ENCODE measurements around the gene TRIM14. TPM values are rescaled to one million over a fixed set of nuclear protein-coding genes. Genes with fewer than 3 reads are reported as not detected.

Gene TRIM14
- total RNA-seq, 6 experiments from 2014 or later: 34.6 to 38.2 (median 36.0) TPM

DNA sequence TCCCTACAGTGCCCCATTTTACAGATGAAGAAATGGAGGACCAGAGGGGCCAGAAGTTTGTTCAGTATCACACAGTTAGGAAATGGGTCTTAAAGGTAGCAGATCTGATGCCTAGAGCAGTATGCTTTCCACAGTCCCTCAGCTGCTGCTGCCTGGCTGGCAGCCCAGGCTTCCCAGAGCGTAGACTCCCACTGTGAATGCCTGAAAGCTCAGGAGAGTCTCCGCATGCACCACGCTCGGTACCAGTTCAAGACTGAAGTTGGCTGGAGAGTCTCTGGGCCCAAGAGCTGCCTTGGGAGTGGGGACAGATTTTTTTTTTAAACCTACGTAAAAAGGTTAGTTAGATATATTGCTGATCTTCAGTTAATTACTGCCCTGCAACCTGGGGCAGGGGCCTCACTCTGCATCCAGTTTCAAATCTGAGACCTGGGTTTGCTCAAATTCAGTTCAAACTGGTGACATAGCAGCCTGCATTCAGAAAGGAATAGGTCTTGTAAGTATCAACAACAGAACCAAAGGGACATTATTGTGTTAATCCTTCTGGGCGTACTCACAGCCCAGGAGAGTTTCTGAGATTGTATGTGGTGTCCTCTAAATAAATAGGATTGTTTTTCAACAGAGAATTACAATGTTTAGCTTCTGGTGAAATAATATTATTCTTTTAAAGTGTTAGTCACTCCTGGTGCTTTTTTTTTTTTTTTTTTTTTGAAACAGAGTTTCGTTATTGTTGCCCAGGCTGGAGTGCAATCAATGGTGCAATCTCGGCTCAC is 54.2 kb downstream of the TRIM14 start:
- Mint-ChIP-seq H3K27ac (no peak overlapping the region), H3K36me3 (ENCODE audit: low read depth) (peaks cover 38% of the 10 kb centered on the region), H3K27me3 (ENCODE audit: insufficient read depth) (no peaks in the 10 kb centered on the region; the same call in 1 of the 2 replicates), H3K4me1 (ENCODE audit: low read depth) (peaks cover 10% of the 10 kb centered on the region), H3K9me3 (no peaks in the 10 kb centered on the region), H3K4me3 (no peak overlapping the region)
- DNase-seq: no peak
- TF ChIP-seq, protein P1, sequence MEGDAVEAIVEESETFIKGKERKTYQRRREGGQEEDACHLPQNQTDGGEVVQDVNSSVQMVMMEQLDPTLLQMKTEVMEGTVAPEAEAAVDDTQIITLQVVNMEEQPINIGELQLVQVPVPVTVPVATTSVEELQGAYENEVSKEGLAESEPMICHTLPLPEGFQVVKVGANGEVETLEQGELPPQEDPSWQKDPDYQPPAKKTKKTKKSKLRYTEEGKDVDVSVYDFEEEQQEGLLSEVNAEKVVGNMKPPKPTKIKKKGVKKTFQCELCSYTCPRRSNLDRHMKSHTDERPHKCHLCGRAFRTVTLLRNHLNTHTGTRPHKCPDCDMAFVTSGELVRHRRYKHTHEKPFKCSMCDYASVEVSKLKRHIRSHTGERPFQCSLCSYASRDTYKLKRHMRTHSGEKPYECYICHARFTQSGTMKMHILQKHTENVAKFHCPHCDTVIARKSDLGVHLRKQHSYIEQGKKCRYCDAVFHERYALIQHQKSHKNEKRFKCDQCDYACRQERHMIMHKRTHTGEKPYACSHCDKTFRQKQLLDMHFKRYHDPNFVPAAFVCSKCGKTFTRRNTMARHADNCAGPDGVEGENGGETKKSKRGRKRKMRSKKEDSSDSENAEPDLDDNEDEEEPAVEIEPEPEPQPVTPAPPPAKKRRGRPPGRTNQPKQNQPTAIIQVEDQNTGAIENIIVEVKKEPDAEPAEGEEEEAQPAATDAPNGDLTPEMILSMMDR (IDR thresholded peaks at IDR 0.05): no peak

DNA sequence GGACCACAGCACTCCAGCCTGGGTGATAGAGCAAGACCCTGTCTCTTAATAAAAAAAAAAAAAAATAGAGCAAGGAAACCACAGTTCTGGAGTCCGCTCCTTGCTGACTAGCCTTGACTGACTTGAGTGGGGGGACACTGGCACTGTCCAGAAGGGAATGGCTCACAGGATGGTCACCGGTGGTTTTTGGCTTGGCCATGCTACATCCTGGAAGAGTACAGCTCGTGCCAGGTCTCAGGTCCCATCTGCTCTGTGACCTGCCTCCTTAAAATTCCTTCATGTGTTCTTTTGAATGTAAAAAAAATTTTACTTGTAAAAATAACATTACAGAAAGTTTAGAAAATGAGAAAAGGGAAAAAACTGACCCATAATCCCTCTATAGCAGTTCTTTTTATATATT is 56.9 kb downstream of the TRIM14 start:
- Mint-ChIP-seq H3K9me3 (no peaks in the 10 kb centered on the region), H3K4me3 (no peak overlapping the region), H3K27me3 (ENCODE audit: insufficient read depth) (no peaks in the 10 kb centered on the region; the same call in none of the 2 replicates), H3K36me3 (ENCODE audit: low read depth) (peaks cover 41% of the 10 kb centered on the region), H3K27ac (no peak overlapping the region), H3K4me1 (ENCODE audit: low read depth) (peaks cover 25% of the 10 kb centered on the region)
- no peak for DNase-seq
- TF ChIP-seq, protein P1 (IDR thresholded peaks at IDR 0.05): no peak

DNA sequence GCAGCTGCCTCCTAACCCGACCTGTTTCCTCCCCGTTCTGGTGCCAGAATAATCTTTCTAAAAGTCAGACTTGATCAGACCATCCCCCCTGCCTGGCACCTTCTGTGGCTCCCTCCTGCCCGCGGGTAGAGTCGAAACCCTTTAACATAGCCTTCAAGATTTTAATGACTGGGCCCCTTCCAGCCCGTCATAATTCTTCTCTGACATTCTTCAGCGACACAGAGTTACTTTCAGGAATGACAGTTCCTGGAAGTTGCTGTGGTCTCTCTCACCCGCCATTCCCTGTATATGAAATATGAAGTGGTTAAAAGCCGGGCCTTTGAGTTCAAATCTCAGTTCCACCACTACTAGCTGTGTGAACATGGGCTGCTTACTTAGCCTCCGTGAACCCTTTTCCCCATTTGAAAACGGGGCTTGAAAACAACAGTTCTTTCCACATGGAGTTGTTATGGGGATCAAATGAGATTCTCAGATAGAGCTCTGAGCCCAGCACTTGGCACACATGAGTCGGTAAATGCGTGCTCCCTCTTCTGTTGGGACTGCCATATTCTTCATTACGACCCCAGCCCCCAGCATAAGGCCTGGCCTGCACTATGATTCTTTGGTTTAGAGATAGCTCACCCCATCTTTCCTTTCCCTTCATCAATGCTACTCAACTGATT is 61.8 kb downstream of the TRIM14 start:
- DNase-seq: no peak
- Mint-ChIP-seq H3K4me3 (peak overlapping the region; percentile 100), H3K4me1 (ENCODE audit: low read depth) (peaks cover 32% of the 10 kb centered on the region), H3K9me3 (no peaks in the 10 kb centered on the region), H3K36me3 (ENCODE audit: low read depth) (peaks cover 13% of the 10 kb centered on the region; the same call in 1 of the 2 replicates), H3K27ac (peak overlapping the region; percentile 98), H3K27me3 (ENCODE audit: insufficient read depth) (peaks cover 3% of the 10 kb centered on the region)
- TF ChIP-seq, protein P1 (IDR thresholded peaks at IDR 0.05): no peak

DNA sequence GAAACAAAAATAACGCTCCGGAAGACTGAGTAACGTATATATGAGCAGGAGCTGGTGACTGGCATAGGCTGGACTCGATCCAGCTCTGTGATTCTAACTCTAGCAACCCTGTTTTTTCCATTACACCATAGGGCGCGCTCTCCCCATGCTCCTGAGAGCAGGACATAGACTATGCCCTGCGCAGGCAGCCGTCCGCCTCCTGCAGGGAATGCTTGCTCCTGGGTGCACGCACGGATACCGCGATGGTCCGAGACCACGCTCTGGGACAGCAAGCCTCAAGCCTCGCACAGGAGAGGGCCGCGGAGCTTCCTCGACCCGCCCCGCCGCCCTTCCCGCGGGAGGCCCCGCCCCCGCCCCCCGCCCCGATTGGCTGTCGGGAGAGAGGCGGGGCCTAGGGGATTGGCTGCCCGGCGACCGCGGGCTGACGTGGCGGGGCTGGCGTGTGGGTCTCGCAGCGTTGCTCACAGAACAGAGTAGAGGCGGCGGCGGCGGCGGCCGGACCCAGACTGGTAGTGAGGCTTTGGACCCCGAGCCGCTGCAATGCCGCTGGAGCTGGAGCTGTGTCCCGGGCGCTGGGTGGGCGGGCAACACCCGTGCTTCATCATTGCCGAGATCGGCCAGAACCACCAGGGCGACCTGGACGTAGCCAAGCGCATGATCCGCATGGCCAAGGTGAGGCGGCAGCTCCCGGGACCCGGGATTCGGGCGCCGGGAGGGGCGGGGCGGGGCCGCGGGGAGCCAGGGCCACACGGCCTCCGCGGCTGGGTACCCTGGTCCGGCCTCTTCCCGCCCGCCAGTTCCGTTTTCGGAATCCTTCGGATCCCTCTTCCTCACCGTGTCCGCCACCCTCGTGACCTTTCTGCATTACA is 62.5 kb downstream of the TRIM14 start, which contains the start of gene NANS:
NANS (plus strand) TSS at position 464 of the 869 bp plus-strand sequence; CDS start at position 541, 77 bp downstream.
- Mint-ChIP-seq H3K4me1 (ENCODE audit: low read depth) (peaks cover 32% of the 10 kb centered on the region), H3K4me3 (peak within 1 kb of the TSS; percentile 100), H3K9me3 (no peaks in the 10 kb centered on the region), H3K27ac (peak within 1 kb of the TSS; percentile 98), H3K27me3 (ENCODE audit: insufficient read depth) (peaks cover 3% of the 10 kb centered on the region), H3K36me3 (ENCODE audit: low read depth) (peaks cover 13% of the 10 kb centered on the region; the same call in 1 of the 2 replicates)
- peak; percentile 97 for DNase-seq
- TF ChIP-seq, protein P1 (IDR thresholded peaks at IDR 0.05): peak; percentile 4; the same call in 1 of the 2 replicates

DNA sequence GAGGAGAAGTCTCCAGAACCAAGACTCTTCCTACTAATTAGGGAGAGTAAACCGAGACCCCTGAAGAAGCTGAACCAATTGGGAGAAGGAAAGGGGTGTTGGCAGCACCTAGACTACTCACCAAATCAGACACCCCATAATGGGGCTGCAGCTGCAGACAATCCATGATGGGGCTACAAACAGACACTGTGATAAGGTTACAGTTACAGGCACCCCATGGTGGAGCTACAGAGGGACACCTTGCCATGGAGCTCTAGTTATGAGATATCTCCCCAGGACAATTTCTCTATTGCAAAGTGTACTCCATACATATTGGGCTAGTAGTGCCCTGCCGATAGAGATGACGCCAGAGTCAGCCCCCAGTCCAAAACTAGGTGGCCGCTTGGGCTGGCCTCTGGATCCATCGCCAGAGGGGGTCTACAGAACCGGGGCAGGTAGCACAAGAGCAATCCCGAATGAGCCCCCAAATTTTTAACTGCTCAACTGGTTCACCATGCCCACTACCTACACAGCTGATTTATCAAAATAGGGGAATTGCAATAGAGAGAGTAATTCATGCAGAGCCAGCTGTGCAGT is 64.6 kb downstream of the TRIM14 start:
- TF ChIP-seq, protein P1 (IDR thresholded peaks at IDR 0.05): no peak
- no peaks in the 10 kb centered on the region for H3K9me3 Mint-ChIP-seq

More for the DNA sequence above, 64.6 kb downstream of the TRIM14 start:
- H3K36me3 Mint-ChIP-seq (ENCODE audit: low read depth): peaks cover 8% of the 10 kb centered on the region; the same call in 1 of the 2 replicates
- H3K27ac Mint-ChIP-seq: no peak overlapping the region
- H3K4me1 Mint-ChIP-seq (ENCODE audit: low read depth): peaks cover 18% of the 10 kb centered on the region
- H3K4me3 Mint-ChIP-seq: no peak overlapping the region
- DNase-seq: no peak
- H3K27me3 Mint-ChIP-seq (ENCODE audit: insufficient read depth): peaks cover 3% of the 10 kb centered on the region

Data from HFFc6 (cell line).